WTC11 (cell line): ENCODE results near the gene MYLK. TPM values are rescaled to one million over a fixed set of nuclear protein-coding genes. Genes with fewer than 3 reads are reported as not detected.
A peak's percentile ranks its signal among the peaks of the same experiment; 100 is the strongest.

ENCODE experiments used
- ATAC-seq: fragments of 200-7000 bp; cut with Tn5 transposase; 2 replicates; pipeline ENCODE4 v1.10.0; 2021; ENCODE audit warnings: mild to moderate bottlenecking, moderate library complexity
- CTCF ChIA-PET: fragments of 300-600 bp; sonication (Branson Sonifier 250); formaldehyde crosslinking; loops from one replicate; lab custom pipeline; 2021; ENCODE audit warnings: antibody characterized with exemption; lab: Charles Lee
- POLR2A ChIA-PET: fragments of 350-600 bp; sonication (Branson Sonifier 250); formaldehyde crosslinking; loops from one replicate; lab custom pipeline; 2021; ENCODE audit warnings: antibody characterized with exemption; lab: Charles Lee
- DNase-seq: peaks from one replicate; pipeline ENCODE4 v3.0.0; 2021; ENCODE audit warnings: low spot score
- H3K27ac Mint-ChIP-seq: 2 replicates; pipeline ENCODE4 v1.8.0; 2021; ENCODE audit warnings: mixed read lengths
- H3K27me3 Mint-ChIP-seq: 2 replicates; pipeline ENCODE4 v1.8.0; 2021; ENCODE audit warnings: low read depth, mild to moderate bottlenecking, moderate library complexity, mixed read lengths
- H3K36me3 Mint-ChIP-seq: 2 replicates; pipeline ENCODE4 v1.8.0; 2021; ENCODE audit warnings: mixed read lengths
- H3K4me1 Mint-ChIP-seq: 2 replicates; pipeline ENCODE4 v1.8.0; 2022; ENCODE audit warnings: mixed read lengths
- H3K4me3 Mint-ChIP-seq: 2 replicates; pipeline ENCODE4 v1.8.0; 2021; ENCODE audit warnings: mild to moderate bottlenecking, moderate library complexity, mixed read lengths
- H3K9me3 Mint-ChIP-seq: 2 replicates; pipeline ENCODE4 v1.8.0; 2021; ENCODE audit warnings: mixed read lengths
- ATF1 ChIP-seq: sonication (generic); formaldehyde crosslinking; IDR thresholded peaks from 2 replicates; pipeline ENCODE4 v1.8.1; 2023; ENCODE audit warnings: mild to moderate bottlenecking, moderate library complexity, missing genetic modification reagents
- EMX1 ChIP-seq: fragments of 250-450 bp; sonication (Bioruptor Pico); IDR thresholded peaks from 2 replicates; pipeline ENCODE4 v1.8.0; 2021; ENCODE audit warnings: mild to moderate bottlenecking
- ETV6 ChIP-seq: sonication (generic); formaldehyde crosslinking; IDR thresholded peaks from 2 replicates; pipeline ENCODE4 v1.8.1; 2022; ENCODE audit warnings: mild to moderate bottlenecking, missing genetic modification reagents
- FOXP1 ChIP-seq: sonication (generic); formaldehyde crosslinking; IDR thresholded peaks from 2 replicates; pipeline ENCODE4 v1.8.0; 2022; ENCODE audit warnings: missing genetic modification reagents, mild to moderate bottlenecking, moderate library complexity, borderline replicate concordance
- GABPB1 ChIP-seq: sonication (generic); formaldehyde crosslinking; IDR thresholded peaks from 2 replicates; pipeline ENCODE4 v1.8.1; 2023; ENCODE audit warnings: mild to moderate bottlenecking, missing genetic modification reagents
- HMGA2 ChIP-seq: fragments of 250-450 bp; sonication (Bioruptor Pico); IDR thresholded peaks from 2 replicates; pipeline ENCODE4 v1.4.0; 2021; ENCODE audit warnings: mild to moderate bottlenecking, moderate library complexity
- IRF2 ChIP-seq: sonication (generic); formaldehyde crosslinking; IDR thresholded peaks from 2 replicates; pipeline ENCODE4 v1.8.0; 2022; ENCODE audit warnings: low read depth, missing genetic modification reagents, borderline replicate concordance
- JAZF1 ChIP-seq: fragments of 250-450 bp; sonication (Bioruptor Pico); IDR thresholded peaks from 2 replicates; pipeline ENCODE4 v1.9.0; 2021; ENCODE audit warnings: moderate library complexity, mild to moderate bottlenecking, inconsistent platforms
- NFATC4 ChIP-seq: fragments of 250-450 bp; sonication (Bioruptor Pico); IDR thresholded peaks from 2 replicates; pipeline ENCODE4 v1.9.0; 2021; ENCODE audit warnings: mild to moderate bottlenecking
- NFYB ChIP-seq: sonication (generic); formaldehyde crosslinking; conservative IDR thresholded peaks from 2 replicates; pipeline ENCODE4 v1.8.0; 2022; ENCODE audit warnings: low read depth, missing genetic modification reagents
- NR1H2 ChIP-seq: sonication (generic); formaldehyde crosslinking; IDR thresholded peaks from 2 replicates; pipeline ENCODE4 v1.9.0; 2021; ENCODE audit warnings: mild to moderate bottlenecking, moderate library complexity, missing genetic modification reagents
- NR3C1 ChIP-seq: sonication (generic); formaldehyde crosslinking; conservative IDR thresholded peaks from 2 replicates; pipeline ENCODE4 v1.8.1; 2023; ENCODE audit warnings: low read depth, mild to moderate bottlenecking, missing genetic modification reagents
- PRDM15 ChIP-seq: sonication (generic); formaldehyde crosslinking; IDR thresholded peaks from 2 replicates; pipeline ENCODE4 v1.8.0; 2022; ENCODE audit warnings: missing genetic modification reagents
- PREB ChIP-seq: sonication (generic); formaldehyde crosslinking; IDR thresholded peaks from 2 replicates; pipeline ENCODE4 v1.8.1; 2022; ENCODE audit warnings: mild to moderate bottlenecking, missing genetic modification reagents, moderate library complexity, borderline replicate concordance
- PRRX2 ChIP-seq: fragments of 250-450 bp; sonication (Bioruptor Pico); IDR thresholded peaks from 2 replicates; pipeline ENCODE4 v1.8.0; 2021; ENCODE audit warnings: mild to moderate bottlenecking
- SMAD3 ChIP-seq: sonication (generic); formaldehyde crosslinking; IDR thresholded peaks from 2 replicates; pipeline ENCODE4 v1.8.0; 2022; ENCODE audit warnings: missing genetic modification reagents, mild to moderate bottlenecking, borderline replicate concordance
- SMAD4 ChIP-seq: sonication (generic); formaldehyde crosslinking; IDR thresholded peaks from 2 replicates; pipeline ENCODE4 v1.8.0; 2022; ENCODE audit warnings: mild to moderate bottlenecking, missing genetic modification reagents
- USF1 ChIP-seq: sonication (generic); formaldehyde crosslinking; IDR thresholded peaks from 2 replicates; pipeline ENCODE4 v1.8.0; 2022; ENCODE audit warnings: mild to moderate bottlenecking, missing genetic modification reagents
- USF2 ChIP-seq: sonication (generic); formaldehyde crosslinking; IDR thresholded peaks from 2 replicates; pipeline ENCODE4 v1.8.1; 2023; ENCODE audit warnings: mild to moderate bottlenecking, missing genetic modification reagents, moderate library complexity
- ZNF121 ChIP-seq: sonication (generic); formaldehyde crosslinking; IDR thresholded peaks from 2 replicates; pipeline ENCODE4 v1.8.0; 2023; ENCODE audit warnings: missing genetic modification reagents
- ZNF416 ChIP-seq: fragments of 250-450 bp; sonication (Bioruptor Pico); IDR thresholded peaks from 2 replicates; pipeline ENCODE4 v1.9.0; 2021; ENCODE audit warnings: mild to moderate bottlenecking, inconsistent platforms
- ZNF671 ChIP-seq: fragments of 250-450 bp; sonication (Bioruptor Pico); IDR thresholded peaks from 2 replicates; pipeline ENCODE4 v1.8.0; 2021; ENCODE audit warnings: mild to moderate bottlenecking
- total RNA-seq: library from RNA; stranded (reverse); gene quantifications from 3 replicates; pipeline ENCODE4 v1.2.3, GENCODE V29; 2021
- TF ChIP-seq, protein P1 (sequence below): sonication (generic); formaldehyde crosslinking; IDR thresholded peaks from 2 replicates; pipeline ENCODE4 v1.8.1; 2022; ENCODE audit warnings: low read depth, mild to moderate bottlenecking, moderate library complexity, missing genetic modification reagents, borderline replicate concordance
- TF ChIP-seq, protein P2 (sequence below): sonication (generic); formaldehyde crosslinking; IDR thresholded peaks from 2 replicates; pipeline ENCODE4 v1.8.0; 2022; ENCODE audit warnings: mild to moderate bottlenecking, missing genetic modification reagents
- TF ChIP-seq, protein P3 (sequence below): sonication (generic); formaldehyde crosslinking; IDR thresholded peaks from 2 replicates; pipeline ENCODE4 v1.8.1; 2023; ENCODE audit warnings: mild to moderate bottlenecking, moderate library complexity, missing genetic modification reagents

Gene MYLK
- total RNA-seq, 1 experiment from 2014 or later: 10.4 TPM

- peak; percentile 78; the same call in 1 of the 2 replicates for TF ChIP-seq ETV6 (CRISPR knock-in tag)
- no peak for TF ChIP-seq FOXP1 (CRISPR knock-in tag)
- no peak for TF ChIP-seq NR1H2
- peak; percentile 43; the same call in 1 of the 2 replicates for TF ChIP-seq USF1 (CRISPR knock-in tag)
- TF ChIP-seq JAZF1 (CRISPR knock-in tag): no peak
- TF ChIP-seq, protein P1, sequence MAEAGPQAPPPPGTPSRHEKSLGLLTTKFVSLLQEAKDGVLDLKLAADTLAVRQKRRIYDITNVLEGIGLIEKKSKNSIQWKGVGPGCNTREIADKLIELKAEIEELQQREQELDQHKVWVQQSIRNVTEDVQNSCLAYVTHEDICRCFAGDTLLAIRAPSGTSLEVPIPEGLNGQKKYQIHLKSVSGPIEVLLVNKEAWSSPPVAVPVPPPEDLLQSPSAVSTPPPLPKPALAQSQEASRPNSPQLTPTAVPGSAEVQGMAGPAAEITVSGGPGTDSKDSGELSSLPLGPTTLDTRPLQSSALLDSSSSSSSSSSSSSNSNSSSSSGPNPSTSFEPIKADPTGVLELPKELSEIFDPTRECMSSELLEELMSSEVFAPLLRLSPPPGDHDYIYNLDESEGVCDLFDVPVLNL (CRISPR knock-in tag): no peak
- no peak for TF ChIP-seq PRDM15 (CRISPR knock-in tag)
- TF ChIP-seq ATF1 (CRISPR knock-in tag): no peak
- TF ChIP-seq PRRX2 (CRISPR knock-in tag): no peak
- TF ChIP-seq GABPB1: no peak
- no peak for TF ChIP-seq SMAD4 (CRISPR knock-in tag)
- TF ChIP-seq USF2 (CRISPR knock-in tag): peak; percentile 68
- TF ChIP-seq, protein P2, sequence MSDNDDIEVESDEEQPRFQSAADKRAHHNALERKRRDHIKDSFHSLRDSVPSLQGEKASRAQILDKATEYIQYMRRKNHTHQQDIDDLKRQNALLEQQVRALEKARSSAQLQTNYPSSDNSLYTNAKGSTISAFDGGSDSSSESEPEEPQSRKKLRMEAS (CRISPR knock-in tag): no peak
- TF ChIP-seq ZNF416: no peak
- TF ChIP-seq EMX1: no peak
- no peak for TF ChIP-seq HMGA2 (CRISPR knock-in tag)
- no peak for TF ChIP-seq NR3C1 (CRISPR knock-in tag)
- no peak for TF ChIP-seq ZNF121 (CRISPR knock-in tag)
- TF ChIP-seq, all 79 proteins: peak for 3
- ChIA-PET CTCF (interaction anchor here (3.5 kb wide), 1 partner anchor 9 kb away, joined by 29 read pairs; no protein-coding TSS in a partner anchor), POLR2A (interaction anchor here (0.7 kb wide), 1 partner anchor 13 kb away, joined by 5 read pairs; no protein-coding TSS in a partner anchor)
- Mint-ChIP-seq H3K4me1 (peaks cover 60% of the 10 kb centered on the region), H3K9me3 (peaks cover 3% of the 10 kb centered on the region; the same call in 1 of the 2 replicates), H3K27ac (peak overlapping the region; percentile 61), H3K36me3 (peaks cover 6% of the 10 kb centered on the region), H3K4me3 (peak overlapping the region; percentile 4; the same call in 1 of the 2 replicates), H3K27me3 (no peaks in the 10 kb centered on the region; the same call in 1 of the 2 replicates)
- ATAC-seq (peak; percentile 41), DNase-seq (peak; percentile 40)
Measured at GRCh38 chr3:123632161-123632655, 251.9 kb downstream of the MYLK start.

DNA sequence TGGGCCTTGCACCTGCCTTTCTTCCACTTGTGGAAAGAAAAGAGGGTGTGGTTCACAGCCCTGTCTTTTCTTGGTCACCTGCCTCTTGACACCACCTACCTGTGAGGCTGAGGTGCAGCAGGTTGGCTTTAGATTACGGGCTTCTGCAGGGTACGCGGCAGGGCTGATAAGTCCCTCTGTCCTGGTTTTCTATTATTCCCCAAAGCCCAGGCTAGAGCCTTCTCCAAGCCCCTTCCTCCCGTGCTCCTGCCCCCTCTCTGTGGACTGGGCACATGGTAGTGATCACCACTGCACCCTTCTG is 254.4 kb downstream of the MYLK start:
- H3K4me3 Mint-ChIP-seq: no peak overlapping the region
- H3K9me3 Mint-ChIP-seq: peaks cover 3% of the 10 kb centered on the region; the same call in 1 of the 2 replicates
- ChIA-PET POLR2A (no interaction called here), CTCF (interaction anchor here (2.0 kb wide), 1 partner anchor 12 kb away, joined by 11 read pairs; no protein-coding TSS in a partner anchor)
- no peaks in the 10 kb centered on the region; the same call in 1 of the 2 replicates for H3K27me3 Mint-ChIP-seq
- H3K27ac Mint-ChIP-seq: no peak overlapping the region
- peaks cover 35% of the 10 kb centered on the region for H3K4me1 Mint-ChIP-seq
- peak; percentile 37 for DNase-seq
- ATAC-seq: peak; percentile 77
- peaks cover 6% of the 10 kb centered on the region for H3K36me3 Mint-ChIP-seq
- TF ChIP-seq PREB (CRISPR knock-in tag) (no peak), ATF1 (CRISPR knock-in tag) (no peak), IRF2 (no peak), SMAD3 (CRISPR knock-in tag) (no peak), NFATC4 (CRISPR knock-in tag) (no peak), ZNF671 (CRISPR knock-in tag) (no peak), NFYB (no peak)
- TF ChIP-seq, protein P3, sequence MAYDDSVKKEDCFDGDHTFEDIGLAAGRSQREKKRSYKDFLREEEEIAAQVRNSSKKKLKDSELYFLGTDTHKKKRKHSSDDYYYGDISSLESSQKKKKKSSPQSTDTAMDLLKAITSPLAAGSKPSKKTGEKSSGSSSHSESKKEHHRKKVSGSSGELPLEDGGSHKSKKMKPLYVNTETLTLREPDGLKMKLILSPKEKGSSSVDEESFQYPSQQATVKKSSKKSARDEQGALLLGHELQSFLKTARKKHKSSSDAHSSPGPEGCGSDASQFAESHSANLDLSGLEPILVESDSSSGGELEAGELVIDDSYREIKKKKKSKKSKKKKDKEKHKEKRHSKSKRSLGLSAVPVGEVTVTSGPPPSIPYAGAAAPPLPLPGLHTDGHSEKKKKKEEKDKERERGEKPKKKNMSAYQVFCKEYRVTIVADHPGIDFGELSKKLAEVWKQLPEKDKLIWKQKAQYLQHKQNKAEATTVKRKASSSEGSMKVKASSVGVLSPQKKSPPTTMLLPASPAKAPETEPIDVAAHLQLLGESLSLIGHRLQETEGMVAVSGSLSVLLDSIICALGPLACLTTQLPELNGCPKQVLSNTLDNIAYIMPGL (CRISPR knock-in tag): no peak
